AML-193 (cell line): ENCODE data around the gene TBX5.

Experiments
- DNase-seq, 2 experiments: peaks; one replicate each; lab custom pipeline; 2025; lab: John Stamatoyannopoulos, UW

TBX5 gene

DNA sequence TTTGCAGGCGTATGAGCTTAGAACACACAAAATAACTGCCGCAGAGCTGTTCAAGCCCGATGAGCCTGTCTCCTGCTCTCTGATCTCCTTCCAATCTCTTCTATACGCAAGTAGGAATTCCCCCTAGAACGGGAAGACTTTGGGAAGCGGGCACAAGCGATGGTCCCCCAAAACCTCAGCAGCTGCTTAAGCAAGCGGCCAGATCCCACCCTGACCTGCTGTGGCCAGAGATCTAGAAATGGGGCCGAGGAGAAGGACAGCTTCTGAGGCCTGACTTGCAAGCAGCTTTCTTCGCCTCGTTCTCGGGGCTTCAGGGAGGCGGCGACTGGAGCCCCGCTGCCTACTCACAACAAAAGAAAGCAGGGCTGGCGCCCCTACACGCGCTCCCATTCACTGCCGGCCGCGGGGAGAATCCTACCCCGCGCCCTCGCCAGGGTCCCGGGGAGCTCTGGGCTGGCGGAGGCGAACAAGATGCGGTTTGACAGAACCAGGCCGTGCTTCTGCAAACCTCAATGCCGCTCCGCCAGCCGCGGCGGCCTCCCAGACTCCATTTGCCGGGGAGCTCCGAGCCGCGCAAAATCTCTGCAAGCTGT, 922 bp downstream of the TBX5 start:
- DNase-seq: no peak

DNA sequence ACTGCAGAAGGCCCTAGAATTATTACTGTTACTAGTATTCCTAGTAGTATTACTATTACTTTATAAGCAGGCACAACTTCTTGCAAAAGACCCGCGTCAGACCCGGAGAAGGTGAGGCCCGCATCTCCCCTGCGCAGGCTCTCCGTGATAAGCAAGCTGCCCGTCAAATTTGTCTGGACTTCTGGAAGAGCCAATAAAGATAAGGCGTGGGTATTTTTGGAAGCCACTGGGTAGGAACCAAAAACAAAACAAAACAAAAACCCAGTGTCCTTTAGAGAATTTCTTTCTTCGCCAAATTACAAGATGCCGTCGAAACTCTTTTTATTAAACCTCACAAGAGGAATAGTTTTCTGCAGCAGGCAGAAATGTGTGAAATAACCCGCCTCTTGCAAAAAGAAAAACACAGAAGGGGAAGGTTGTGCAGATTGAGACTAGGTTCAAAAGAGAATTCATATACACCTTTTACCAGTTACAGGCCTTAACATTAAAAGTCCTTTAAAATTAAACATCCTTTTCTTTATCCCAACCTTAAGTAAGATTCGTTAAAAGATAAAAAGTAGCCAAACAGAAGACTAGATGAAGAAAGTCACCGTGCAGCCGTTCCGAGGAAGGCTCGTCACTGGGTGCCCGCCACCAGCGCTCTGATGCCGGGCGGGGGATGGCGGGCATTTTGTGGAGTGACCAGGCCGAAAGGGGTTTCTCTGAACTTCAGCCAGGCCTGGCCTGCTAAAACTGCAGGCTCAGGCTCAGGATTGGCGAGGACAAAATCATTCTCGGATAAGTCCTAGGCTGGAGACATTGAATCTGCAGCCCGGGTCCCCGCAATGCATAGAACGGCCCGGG, 1.6 kb downstream of the TBX5 start:
- DNase-seq: no peak

DNA sequence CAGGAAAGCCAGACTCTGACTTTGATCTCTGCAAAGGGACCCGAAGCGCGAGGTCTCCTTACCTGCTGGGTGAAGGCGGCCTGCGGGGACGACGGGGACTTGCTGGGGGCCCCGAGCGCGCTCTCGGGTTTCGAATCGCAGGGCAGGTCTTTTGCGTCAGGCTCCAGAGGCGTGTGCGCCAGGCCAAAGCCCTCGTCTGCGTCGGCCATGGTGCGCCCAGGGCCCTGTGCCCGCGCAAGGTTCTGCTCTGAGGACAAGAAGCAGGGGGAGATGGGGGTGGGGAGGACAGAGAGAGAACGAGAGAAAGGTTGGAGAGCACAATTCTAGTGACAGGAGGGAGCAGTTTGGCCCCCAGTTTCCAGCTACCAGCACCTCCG, 2.3 kb downstream of the TBX5 start:
- no peak for DNase-seq

DNA sequence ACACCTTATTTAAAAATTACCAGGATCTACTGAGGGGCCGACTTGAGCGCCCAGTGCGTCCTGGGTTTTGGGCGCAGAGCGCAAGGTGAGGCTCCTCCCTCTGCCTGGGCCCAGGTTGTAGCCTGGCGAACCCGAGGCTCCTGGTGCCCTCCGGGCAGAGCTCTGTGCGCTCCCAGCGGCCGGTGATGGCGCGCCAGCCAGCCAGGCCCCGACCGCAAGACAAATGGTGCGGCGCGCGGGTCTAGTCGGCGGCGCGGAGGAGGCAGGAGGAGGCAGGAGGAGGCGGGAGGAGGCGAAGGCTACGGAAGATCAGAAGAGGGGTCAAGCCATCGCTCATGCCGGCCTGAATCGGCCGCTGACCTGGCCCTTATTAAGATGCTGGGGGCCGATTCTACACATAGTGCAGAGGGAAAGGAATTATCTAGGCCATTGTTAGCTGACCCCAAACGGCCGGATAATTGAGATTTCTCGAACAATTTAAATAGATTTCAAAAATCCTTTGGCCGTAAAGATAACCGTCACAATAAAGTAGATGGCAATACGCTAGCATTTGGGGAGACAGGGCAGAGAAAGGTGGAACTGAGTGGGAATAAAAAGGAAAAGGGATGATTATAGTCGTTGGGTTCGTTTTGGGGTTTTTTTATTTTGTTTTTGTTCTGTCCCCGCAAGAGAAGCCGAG, 2.8 kb downstream of the TBX5 start:
- no peak for DNase-seq

- no peak for DNase-seq
These were observed 3.7 kb downstream of the TBX5 start for GRCh38 chr12:114402084-114402717.

DNA sequence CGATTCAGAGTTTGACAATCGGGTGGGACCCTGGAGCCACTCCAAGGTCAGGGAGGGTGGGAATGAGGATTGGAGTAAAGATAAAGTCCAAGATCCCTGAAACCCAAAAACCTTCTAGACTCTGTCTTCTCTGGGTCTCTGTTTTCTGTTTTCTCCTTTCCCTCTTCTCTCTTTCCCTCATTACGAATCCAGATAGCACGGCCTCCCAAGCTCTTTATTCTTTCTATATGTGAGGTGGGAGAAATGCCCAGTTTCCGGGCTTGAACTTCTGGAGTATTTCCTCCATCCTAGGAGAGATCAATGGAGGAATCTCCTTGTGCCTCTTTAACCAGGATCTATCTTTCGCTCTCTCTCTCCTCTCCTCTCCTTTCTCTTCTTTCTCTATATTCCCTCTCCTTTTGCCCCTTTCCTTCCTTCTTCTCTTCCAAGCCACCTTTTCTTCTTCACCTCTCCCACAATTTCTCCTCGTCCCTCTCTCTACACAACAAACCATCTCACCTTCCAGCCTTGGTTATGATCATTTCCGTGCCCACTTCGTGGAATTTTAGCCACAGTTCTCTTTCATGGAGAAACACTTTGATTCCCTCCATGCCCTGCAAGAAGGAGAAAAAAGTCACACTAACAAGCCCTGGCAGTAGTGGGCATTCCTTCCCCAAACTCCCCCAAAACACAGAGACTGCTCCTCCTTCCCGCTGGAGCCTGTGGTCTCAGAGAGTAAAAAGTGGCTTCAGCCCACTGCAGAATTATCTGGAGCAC, 4.4 kb downstream of the TBX5 start:
- DNase-seq: no peak

DNA sequence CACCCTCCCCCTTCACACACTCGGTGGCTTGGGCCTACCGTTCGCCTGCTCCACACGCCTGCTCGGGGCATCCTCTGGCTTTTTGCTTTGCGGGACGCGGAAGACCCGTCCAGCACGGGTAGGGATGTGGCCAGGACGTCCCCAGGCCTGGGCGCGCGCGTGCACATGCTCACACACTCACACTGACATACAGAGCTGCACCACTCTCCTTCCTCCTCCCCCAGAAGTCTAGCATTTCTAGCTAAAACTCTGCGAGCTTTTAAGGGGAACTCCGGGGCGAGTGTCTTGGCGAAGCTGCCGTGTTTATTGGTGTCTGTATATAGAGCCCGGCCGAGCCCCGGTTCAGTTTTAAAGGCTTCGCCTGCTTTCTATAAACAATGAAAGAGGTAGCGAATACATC, 5.0 kb downstream of the TBX5 start:
- DNase-seq: no peak

- DNase-seq: no peak
These were observed 5.6 kb downstream of the TBX5 start for GRCh38 chr12:114400361-114400811.

GRCh38 chr12:114399664-114400211, 6.2 kb downstream of the TBX5 start:
- no peak for DNase-seq

- DNase-seq: no peak
These were observed 7.7 kb downstream of the TBX5 start for GRCh38 chr12:114397978-114398881.

DNA sequence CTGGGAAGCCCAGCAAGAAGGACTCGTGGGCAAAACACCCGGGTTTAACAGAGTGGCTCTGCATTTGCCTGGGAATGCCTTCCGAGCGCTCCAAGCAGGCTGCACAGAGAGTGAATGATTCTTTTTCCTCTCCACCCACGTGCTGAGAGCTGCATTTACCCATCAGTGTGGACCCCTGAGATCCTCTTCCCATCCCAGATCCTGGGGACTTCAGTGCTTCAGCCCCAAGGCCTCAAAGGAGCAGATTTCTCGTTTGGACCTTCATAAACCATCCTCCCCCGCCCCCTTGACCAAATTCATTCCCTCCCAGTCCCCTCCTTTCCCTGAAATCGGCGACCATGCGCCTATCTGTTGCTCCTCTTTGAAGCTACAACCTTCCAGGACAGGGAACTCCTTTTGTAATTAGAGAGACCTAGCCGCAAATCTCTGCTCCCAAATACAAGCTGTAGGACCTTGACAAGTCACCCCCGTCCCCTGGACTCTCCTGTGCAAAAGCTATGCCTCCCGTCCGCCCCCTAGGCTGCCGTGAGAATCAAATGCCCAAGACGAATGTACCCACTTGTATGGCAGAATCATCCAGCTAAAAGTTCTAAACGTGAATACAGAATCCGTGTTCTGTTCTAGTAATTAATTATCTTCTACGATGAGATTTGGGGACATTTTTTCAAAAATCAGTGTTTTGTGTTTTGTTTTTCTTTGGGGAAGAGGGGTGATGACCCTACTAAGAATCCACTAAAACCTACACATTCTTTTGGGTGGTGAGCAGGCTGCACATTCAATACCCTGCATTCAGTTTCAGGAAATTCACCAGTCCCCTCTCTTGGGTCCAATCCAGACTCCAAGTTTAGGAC, 8.8 kb downstream of the TBX5 start:
- no peak for DNase-seq

- no peak for DNase-seq
These were observed 9.6 kb downstream of the TBX5 start for GRCh38 chr12:114396153-114396868.

- no peak for DNase-seq
These were observed 10.2 kb downstream of the TBX5 start for GRCh38 chr12:114395755-114396152.

- no peak for DNase-seq
These were observed 10.7 kb downstream of the TBX5 start for GRCh38 chr12:114395233-114395632.

DNA sequence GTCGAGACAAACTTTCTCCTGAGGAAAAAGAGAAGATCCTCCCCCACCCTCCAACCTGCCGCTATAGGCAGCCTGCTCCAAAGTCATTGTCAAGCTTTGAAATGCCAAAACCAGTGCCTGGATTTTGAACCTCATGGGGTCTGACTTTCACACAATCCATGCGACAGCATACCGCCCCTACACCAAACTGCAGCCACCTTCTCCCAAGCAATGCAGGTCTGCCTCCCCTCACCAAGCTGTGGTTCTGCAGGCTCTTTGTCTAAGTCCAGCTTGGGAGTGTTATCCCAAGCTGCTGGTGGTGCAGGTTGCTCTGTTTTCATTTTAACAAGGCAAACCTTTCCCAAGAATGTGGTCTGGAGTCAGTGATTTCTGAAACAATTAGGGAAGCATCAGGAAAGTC, 12.4 kb downstream of the TBX5 start:
- no peak for DNase-seq

DNA sequence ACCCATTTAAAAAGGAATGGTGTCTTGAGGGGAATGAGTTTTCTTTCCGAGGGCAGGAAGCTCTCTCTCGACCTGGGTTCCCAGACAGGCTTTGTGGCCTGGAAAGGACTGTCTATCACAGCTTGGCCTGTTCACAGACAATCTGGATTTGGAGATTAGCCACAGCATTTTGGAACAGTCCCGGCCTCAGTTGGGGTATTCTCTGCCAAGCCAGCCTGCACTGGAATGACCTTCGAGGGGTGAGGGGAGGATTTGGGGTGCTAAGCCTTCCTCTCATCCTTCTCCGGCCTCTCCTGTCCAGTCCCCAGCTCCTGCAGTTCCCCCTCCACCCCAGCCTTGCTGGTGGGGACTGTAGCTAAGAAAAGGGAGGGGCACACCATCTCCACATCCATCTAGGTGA, 13.0 kb downstream of the TBX5 start:
- no peak for DNase-seq

GRCh38 chr12:114391088-114391487, 14.9 kb downstream of the TBX5 start:
- DNase-seq: no peak

DNA sequence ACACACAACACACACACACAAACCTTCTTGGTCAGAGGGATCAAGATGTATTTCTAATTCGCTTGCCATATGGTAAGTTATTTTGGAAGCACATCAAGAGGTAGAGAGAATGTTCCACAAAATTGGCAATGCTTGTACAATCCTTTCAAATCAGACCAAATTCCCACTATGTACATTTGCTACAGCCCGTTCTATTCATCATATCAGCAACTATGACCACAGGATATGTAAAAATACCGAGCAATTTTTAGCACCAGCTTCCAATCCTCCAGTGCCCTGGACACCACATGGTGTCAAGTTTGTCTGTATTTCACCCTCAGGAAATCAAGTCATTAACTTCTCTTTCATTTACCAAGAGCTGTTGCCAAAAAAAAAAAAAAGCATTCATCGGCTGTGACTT, 21.2 kb downstream of the TBX5 start:
- DNase-seq: no peak

- DNase-seq: no peak
These were observed 24.8 kb downstream of the TBX5 start for GRCh38 chr12:114381177-114381576.
